Adipocyte (in vitro differentiated cells): ENCODE data around the gene CSRNP3.

Source experiments
- DNase-seq: peaks from one replicate; pipeline ENCODE4 v3.0.0-alpha.2; 2015; ENCODE audit warnings: low read depth
- H3K27me3 ChIP-seq: replicated peaks from 2 replicates; pipeline ENCODE4 v1.7.0; 2013; ENCODE audit warnings: mild to moderate bottlenecking, low read length, moderate library complexity; ENCODE audit not compliant: control insufficient read depth, insufficient read depth
- H3K36me3 ChIP-seq: 2 replicates; pipeline ENCODE4 v1.7.0; 2013; ENCODE audit warnings: low read length, mild to moderate bottlenecking, moderate library complexity; ENCODE audit not compliant: control insufficient read depth, insufficient read depth, severe bottlenecking
- H3K4me1 ChIP-seq: 2 replicates; pipeline ENCODE4 v1.7.0; 2013; ENCODE audit warnings: mild to moderate bottlenecking, low read length, moderate library complexity; ENCODE audit not compliant: control insufficient read depth, insufficient read depth
- H3K4me3 ChIP-seq: 2 replicates; pipeline ENCODE4 v1.7.0; 2013; ENCODE audit warnings: mild to moderate bottlenecking, low read length, moderate library complexity
- H3K9ac ChIP-seq: 2 replicates; pipeline ENCODE4 v1.7.0; 2013; ENCODE audit warnings: mild to moderate bottlenecking, low read length, moderate library complexity
- H3K9me3 ChIP-seq: 2 replicates; pipeline ENCODE4 v1.7.0; 2013; ENCODE audit warnings: mild to moderate bottlenecking, low read length, moderate library complexity; ENCODE audit not compliant: control insufficient read depth

Gene CSRNP3

GRCh38 chr2:165471349-165471950 is 2.0 kb downstream of the CSRNP3 start:
- H3K4me1 ChIP-seq = no peaks in the 10 kb centered on the region

GRCh38 chr2:165472922-165473321 is 3.4 kb downstream of the CSRNP3 start:
- Histone ChIP-seq H3K27me3 (no peaks in the 10 kb centered on the region), H3K9me3 (no peaks in the 10 kb centered on the region), H3K36me3 (no peaks in the 10 kb centered on the region), H3K9ac (no peak overlapping the region), H3K4me3 (no peak overlapping the region), H3K4me1 (no peaks in the 10 kb centered on the region)
- DNase-seq = no peak

More at GRCh38 chr2:165471349-165471950, 2.0 kb downstream of the CSRNP3 start:
- Histone ChIP-seq H3K27me3 (no peaks in the 10 kb centered on the region), H3K36me3 (no peaks in the 10 kb centered on the region), H3K4me3 (no peak overlapping the region), H3K9ac (no peak overlapping the region), H3K9me3 (no peaks in the 10 kb centered on the region)
- DNase-seq = peak; percentile 15

GRCh38 chr2:165474619-165475276 is 5.2 kb downstream of the CSRNP3 start:
- no peaks in the 10 kb centered on the region for H3K9me3 ChIP-seq
- no peak overlapping the region for H3K4me3 ChIP-seq
- no peaks in the 10 kb centered on the region for H3K36me3 ChIP-seq
- no peak overlapping the region for H3K9ac ChIP-seq
- no peaks in the 10 kb centered on the region for H3K4me1 ChIP-seq
- DNase-seq = no peak
- H3K27me3 ChIP-seq = no peaks in the 10 kb centered on the region

GRCh38 chr2:165475277-165476004 is 5.9 kb downstream of the CSRNP3 start:
- H3K9me3 ChIP-seq = no peaks in the 10 kb centered on the region

GRCh38 chr2:165479856-165480255 is 10.4 kb downstream of the CSRNP3 start:
- no peak for DNase-seq
- H3K9ac ChIP-seq = no peak overlapping the region
- H3K27me3 ChIP-seq = no peaks in the 10 kb centered on the region
- H3K4me1 ChIP-seq = no peaks in the 10 kb centered on the region
- H3K36me3 ChIP-seq = no peaks in the 10 kb centered on the region
- no peaks in the 10 kb centered on the region for H3K9me3 ChIP-seq
- H3K4me3 ChIP-seq = no peak overlapping the region

More at GRCh38 chr2:165475277-165476004, 5.9 kb downstream of the CSRNP3 start:
- H3K9ac ChIP-seq = no peak overlapping the region
- no peak for DNase-seq
- no peaks in the 10 kb centered on the region for H3K27me3 ChIP-seq
- H3K4me1 ChIP-seq = no peaks in the 10 kb centered on the region
- no peak overlapping the region for H3K4me3 ChIP-seq
- H3K36me3 ChIP-seq = no peaks in the 10 kb centered on the region

GRCh38 chr2:165494573-165494972 is 25.1 kb downstream of the CSRNP3 start:
- H3K4me1 ChIP-seq = peaks cover 3% of the 10 kb centered on the region
- no peaks in the 10 kb centered on the region for H3K36me3 ChIP-seq
- no peaks in the 10 kb centered on the region for H3K9me3 ChIP-seq
- no peak overlapping the region for H3K4me3 ChIP-seq
- DNase-seq = no peak
- H3K9ac ChIP-seq = no peak overlapping the region
- H3K27me3 ChIP-seq = no peaks in the 10 kb centered on the region

GRCh38 chr2:165497659-165498317 is 28.3 kb downstream of the CSRNP3 start:
- Histone ChIP-seq H3K9me3 (no peaks in the 10 kb centered on the region), H3K4me3 (no peak overlapping the region), H3K27me3 (no peaks in the 10 kb centered on the region), H3K9ac (no peak overlapping the region), H3K4me1 (peaks cover 3% of the 10 kb centered on the region), H3K36me3 (no peaks in the 10 kb centered on the region)
- DNase-seq = no peak

- H3K4me1 ChIP-seq = peaks cover 3% of the 10 kb centered on the region
- H3K4me3 ChIP-seq = no peak overlapping the region
- H3K36me3 ChIP-seq = no peaks in the 10 kb centered on the region
- DNase-seq = peak; percentile 91
- H3K27me3 ChIP-seq = no peaks in the 10 kb centered on the region
- H3K9me3 ChIP-seq = no peaks in the 10 kb centered on the region
- H3K9ac ChIP-seq = no peak overlapping the region
Observed at GRCh38 chr2:165499131-165499530, 29.6 kb downstream of the CSRNP3 start.

GRCh38 chr2:165500001-165500400 is 30.5 kb downstream of the CSRNP3 start:
- DNase-seq = no peak
- no peak overlapping the region for H3K9ac ChIP-seq
- H3K4me3 ChIP-seq = no peak overlapping the region
- no peaks in the 10 kb centered on the region for H3K9me3 ChIP-seq
- no peaks in the 10 kb centered on the region for H3K36me3 ChIP-seq
- peaks cover 3% of the 10 kb centered on the region for H3K4me1 ChIP-seq
- H3K27me3 ChIP-seq = no peaks in the 10 kb centered on the region

- no peak overlapping the region for H3K9ac ChIP-seq
- DNase-seq = no peak
Observed at GRCh38 chr2:165500816-165501215, 31.3 kb downstream of the CSRNP3 start.

GRCh38 chr2:165505514-165505913 is 36.0 kb downstream of the CSRNP3 start:
- no peaks in the 10 kb centered on the region for H3K36me3 ChIP-seq
- H3K27me3 ChIP-seq = no peaks in the 10 kb centered on the region
- peak; percentile 24 for DNase-seq
- H3K4me1 ChIP-seq = no peaks in the 10 kb centered on the region
- no peak overlapping the region for H3K4me3 ChIP-seq
- H3K9ac ChIP-seq = no peak overlapping the region
- no peaks in the 10 kb centered on the region for H3K9me3 ChIP-seq

More at GRCh38 chr2:165500816-165501215, 31.3 kb downstream of the CSRNP3 start:
- Histone ChIP-seq H3K4me1 (peaks cover 3% of the 10 kb centered on the region), H3K27me3 (no peaks in the 10 kb centered on the region), H3K36me3 (no peaks in the 10 kb centered on the region), H3K9me3 (no peaks in the 10 kb centered on the region), H3K4me3 (no peak overlapping the region)
